SK-N-MC (cell line): ENCODE results near the gene IQCF5.

Experiments
- EZH2 ChIP-seq: fragments of 200-600 bp; sonication (generic); IDR thresholded peaks from one replicate; pipeline ENCODE4 v1.6.1; 2017; ENCODE audit warnings: antibody characterized with exemption
- FOXP2 ChIP-seq: optimal IDR thresholded peaks from 2 replicates; pipeline ENCODE3; 2011; ENCODE audit warnings: mild to moderate bottlenecking, moderate library complexity; ENCODE audit not compliant: insufficient read depth; ENCODE audit errors: extremely low read length, control extremely low read depth
- POLR2AphosphoS5 ChIP-seq: IDR thresholded peaks from 2 replicates; pipeline ENCODE4 v1.6.1; 2012; ENCODE audit warnings: mild to moderate bottlenecking, low read depth, low read length, borderline replicate concordance

DNA sequence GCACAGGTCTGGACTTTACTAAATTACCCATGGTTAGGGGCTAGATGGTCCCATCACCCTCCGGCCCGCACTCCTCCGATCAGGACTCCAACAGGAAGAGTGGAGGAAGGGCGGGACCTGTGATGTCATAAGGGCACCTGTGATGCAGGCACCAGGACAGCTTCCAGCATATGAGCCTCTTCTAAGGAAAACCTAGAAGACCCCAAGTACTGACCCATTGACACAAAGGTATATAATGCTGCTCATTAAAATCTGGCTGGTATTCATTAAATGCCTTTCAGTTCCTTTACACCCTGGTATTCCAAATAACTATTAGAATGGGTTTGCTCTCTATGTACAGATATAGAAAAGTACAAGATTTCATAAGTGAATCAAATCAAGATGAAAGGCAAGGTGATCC is at the start of gene IQCF5:
- TF ChIP-seq EZH2: no peak
- no peak for TF ChIP-seq POLR2AphosphoS5
- TF ChIP-seq FOXP2: no peak
